Smooth muscle cell (in vitro differentiated cells): ENCODE data around the gene ZNF346. TPM values are rescaled to one million over a fixed set of nuclear protein-coding genes. Genes with fewer than 3 reads are reported as not detected.

Source experiments
- DNase-seq: peaks from one replicate; lab custom pipeline; 2025; ENCODE audit not compliant: unreplicated experiment; lab: John Stamatoyannopoulos, UW
- H2AFZ ChIP-seq: fragments of 200-600 bp; sonication (generic); 2 replicates; pipeline ENCODE4 v1.6.0; 2016; ENCODE audit warnings: antibody characterized with exemption, low read depth, mild to moderate bottlenecking
- H3F3A ChIP-seq: fragments of 200-600 bp; sonication (generic); 2 replicates; pipeline ENCODE4 v1.6.0; 2017; ENCODE audit warnings: antibody characterized with exemption, low read depth
- H3K27ac ChIP-seq: fragments of 200-600 bp; sonication (generic); 2 replicates; pipeline ENCODE4 v1.5.1; 2016; ENCODE audit warnings: low read depth, mild to moderate bottlenecking
- H3K27me3 ChIP-seq: fragments of 200-600 bp; sonication (generic); 2 replicates; pipeline ENCODE4 v1.6.1; 2016; ENCODE audit warnings: low read depth, mild to moderate bottlenecking
- H3K36me3 ChIP-seq: fragments of 200-600 bp; sonication (generic); 2 replicates; pipeline ENCODE4 v1.5.1; 2016; ENCODE audit warnings: low read depth
- H3K4me1 ChIP-seq: fragments of 200-600 bp; sonication (generic); 2 replicates; pipeline ENCODE4 v1.5.1; 2016; ENCODE audit warnings: low read depth
- H3K4me2 ChIP-seq: fragments of 200-600 bp; sonication (generic); 2 replicates; pipeline ENCODE4 v1.6.0; 2016; ENCODE audit warnings: mild to moderate bottlenecking
- H3K4me3 ChIP-seq: fragments of 200-600 bp; sonication (generic); 2 replicates; pipeline ENCODE4 v1.5.1; 2016; ENCODE audit warnings: mild to moderate bottlenecking
- H3K79me2 ChIP-seq: fragments of 200-600 bp; sonication (generic); 2 replicates; pipeline ENCODE4 v1.6.0; 2016; ENCODE audit warnings: low read depth, mild to moderate bottlenecking
- H3K9ac ChIP-seq: fragments of 200-600 bp; sonication (generic); 2 replicates; pipeline ENCODE4 v1.6.0; 2016; ENCODE audit warnings: low read depth
- H3K9me3 ChIP-seq: fragments of 200-600 bp; sonication (generic); replicated peaks from 2 replicates; pipeline ENCODE4 v1.5.1; 2016; ENCODE audit warnings: low read depth
- H4K20me1 ChIP-seq: fragments of 200-600 bp; sonication (generic); 2 replicates; pipeline ENCODE4 v1.6.0; 2016; ENCODE audit warnings: low read depth
- CTCF ChIP-seq: fragments of 200-600 bp; sonication (generic); IDR thresholded peaks from 2 replicates; pipeline ENCODE4 v1.5.1; 2017; ENCODE audit warnings: borderline replicate concordance, mild to moderate bottlenecking, antibody characterized with exemption; ENCODE audit not compliant: insufficient read depth, poor library complexity, severe bottlenecking
- WGBS: methylation state at CpG from one replicate; pipeline ENCODE4 v1.1.7; 2016; ENCODE audit warnings: low lambda C conversion rate; 5-methylcytosine and 5-hydroxymethylcytosine counted together
- polyA plus RNA-seq: library from polyadenylated mRNA; unstranded; fragments of >200 nt; fragmentation: Nextera tagmentation; extraction: Ambion mirVana; gene quantifications from 2 replicates; pipeline ENCODE4 v1.2.1, GENCODE V29; 2016
- total RNA-seq: library from RNA; depleted of rRNA; stranded (reverse); fragments of >200 nt; gene quantifications from 2 replicates; pipeline ENCODE4 v1.2.3, GENCODE V29; 2014

The ZNF346 gene
- total and polyA plus RNA-seq, 2 experiments from 2014 or later, result 6.9 to 14.8 TPM

GRCh38 chr5:177008716-177009115 is 13.8 kb upstream of the ZNF346 start:
- Histone ChIP-seq H3K27ac (no peak overlapping the region), H4K20me1 (peaks cover 23% of the 10 kb centered on the region), H3K27me3 (no peaks in the 10 kb centered on the region), H3K4me3 (no peak overlapping the region), H2AFZ (no peak overlapping the region), H3K9ac (no peak overlapping the region), H3K4me1 (peaks cover 18% of the 10 kb centered on the region), H3K4me2 (no peak overlapping the region), H3K36me3 (no peaks in the 10 kb centered on the region), H3K79me2 (peaks cover 25% of the 10 kb centered on the region), H3F3A (no peaks in the 10 kb centered on the region), H3K9me3 (no peaks in the 10 kb centered on the region)
- WGBS, result 80% methylated on average over 2 of the region's 2 CpGs
- TF ChIP-seq CTCF, result no peak
- DNase-seq, result no peak

GRCh38 chr5:177010153-177010552 is 12.3 kb upstream of the ZNF346 start:
- DNase-seq, result no peak
- no peak overlapping the region for H3K4me2 ChIP-seq
- H3K79me2 ChIP-seq, result peaks cover 11% of the 10 kb centered on the region
- no peak for TF ChIP-seq CTCF
- H4K20me1 ChIP-seq, result peaks cover 8% of the 10 kb centered on the region
- peaks cover 4% of the 10 kb centered on the region for H3K4me1 ChIP-seq
- H3F3A ChIP-seq, result no peaks in the 10 kb centered on the region
- H3K27ac ChIP-seq, result no peak overlapping the region
- no peak overlapping the region for H2AFZ ChIP-seq
- H3K4me3 ChIP-seq, result no peak overlapping the region
- no peaks in the 10 kb centered on the region for H3K9me3 ChIP-seq
- H3K36me3 ChIP-seq, result no peaks in the 10 kb centered on the region
- 94% methylated on average over 4 of the region's 4 CpGs for WGBS
- H3K27me3 ChIP-seq, result no peaks in the 10 kb centered on the region
- no peak overlapping the region for H3K9ac ChIP-seq

- WGBS, result 43% methylated on average over 4 of the region's 4 CpGs
- DNase-seq, result no peak
- H3K36me3 ChIP-seq, result no peaks in the 10 kb centered on the region
Observed at GRCh38 chr5:177015156-177015555, 7.3 kb upstream of the ZNF346 start.

More at GRCh38 chr5:177015156-177015555, 7.3 kb upstream of the ZNF346 start:
- H3K27ac ChIP-seq, result no peak overlapping the region
- no peak overlapping the region for H3K9ac ChIP-seq
- H3F3A ChIP-seq, result no peaks in the 10 kb centered on the region
- H3K79me2 ChIP-seq, result no peaks in the 10 kb centered on the region
- H3K4me3 ChIP-seq, result no peak overlapping the region
- no peak overlapping the region for H2AFZ ChIP-seq
- TF ChIP-seq CTCF, result no peak
- H3K4me2 ChIP-seq, result no peak overlapping the region
- no peaks in the 10 kb centered on the region for H4K20me1 ChIP-seq
- H3K27me3 ChIP-seq, result no peaks in the 10 kb centered on the region
- no peaks in the 10 kb centered on the region for H3K4me1 ChIP-seq
- no peaks in the 10 kb centered on the region for H3K9me3 ChIP-seq
